HPDE6-E6E7 (cell line): Measurements from ENCODE around the gene TTPAL.

ENCODE experiments used
- DNase-seq: peaks from one replicate; pipeline ENCODE4 v3.0.0; 2011; ENCODE audit warnings: missing footprints; ENCODE audit errors: extremely low spot score

The TTPAL gene

GRCh38 chr20:44495802-44496481 is 20.3 kb downstream of the TTPAL start:
- peak; percentile 97 for DNase-seq

DNA sequence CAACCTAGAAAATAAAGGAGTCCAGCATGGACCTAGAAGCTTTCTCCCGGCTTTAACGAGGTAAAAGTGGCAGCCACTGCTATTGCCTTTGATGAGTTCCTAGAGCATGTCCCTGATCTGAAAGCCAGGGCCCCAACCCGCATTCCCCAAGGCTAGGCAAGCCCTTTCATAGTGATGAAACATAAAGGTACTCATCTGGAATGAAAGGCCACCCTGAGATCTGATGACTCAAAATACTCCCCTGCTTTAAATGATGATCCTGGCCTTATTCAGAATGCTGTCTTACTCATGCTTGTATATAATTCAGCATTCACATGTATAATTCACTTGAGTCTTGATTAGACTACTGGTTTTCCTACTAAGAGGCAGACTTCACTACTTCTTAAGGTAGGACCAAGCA is 21.3 kb downstream of the TTPAL start:
- peak; percentile 95 for DNase-seq

DNA sequence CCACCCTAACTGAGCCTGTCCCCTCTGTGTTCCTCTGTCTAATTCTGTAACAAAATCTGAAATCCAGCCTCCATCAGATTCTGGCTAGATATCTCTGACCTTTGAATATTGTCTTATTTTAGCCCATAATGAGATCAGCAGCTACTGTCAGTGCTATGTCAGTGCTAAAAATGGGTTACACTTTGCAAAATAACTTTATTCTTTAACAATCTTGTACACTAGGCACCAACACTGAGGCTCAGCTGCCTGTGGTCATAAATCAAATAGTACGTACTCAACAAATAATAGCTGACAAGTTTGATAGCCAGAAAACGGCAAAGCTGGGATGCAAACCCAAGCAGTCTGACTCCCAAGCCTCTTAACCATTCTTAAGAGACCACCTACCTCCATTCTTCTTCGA is 22.1 kb downstream of the TTPAL start:
- DNase-seq: no peak

GRCh38 chr20:44500221-44500620 is 24.5 kb downstream of the TTPAL start:
- no peak for DNase-seq

- DNase-seq: no peak
Observed at GRCh38 chr20:44501448-44501847, 25.8 kb downstream of the TTPAL start.

- DNase-seq: no peak
Observed at GRCh38 chr20:44502968-44503367, 27.3 kb downstream of the TTPAL start.

DNA sequence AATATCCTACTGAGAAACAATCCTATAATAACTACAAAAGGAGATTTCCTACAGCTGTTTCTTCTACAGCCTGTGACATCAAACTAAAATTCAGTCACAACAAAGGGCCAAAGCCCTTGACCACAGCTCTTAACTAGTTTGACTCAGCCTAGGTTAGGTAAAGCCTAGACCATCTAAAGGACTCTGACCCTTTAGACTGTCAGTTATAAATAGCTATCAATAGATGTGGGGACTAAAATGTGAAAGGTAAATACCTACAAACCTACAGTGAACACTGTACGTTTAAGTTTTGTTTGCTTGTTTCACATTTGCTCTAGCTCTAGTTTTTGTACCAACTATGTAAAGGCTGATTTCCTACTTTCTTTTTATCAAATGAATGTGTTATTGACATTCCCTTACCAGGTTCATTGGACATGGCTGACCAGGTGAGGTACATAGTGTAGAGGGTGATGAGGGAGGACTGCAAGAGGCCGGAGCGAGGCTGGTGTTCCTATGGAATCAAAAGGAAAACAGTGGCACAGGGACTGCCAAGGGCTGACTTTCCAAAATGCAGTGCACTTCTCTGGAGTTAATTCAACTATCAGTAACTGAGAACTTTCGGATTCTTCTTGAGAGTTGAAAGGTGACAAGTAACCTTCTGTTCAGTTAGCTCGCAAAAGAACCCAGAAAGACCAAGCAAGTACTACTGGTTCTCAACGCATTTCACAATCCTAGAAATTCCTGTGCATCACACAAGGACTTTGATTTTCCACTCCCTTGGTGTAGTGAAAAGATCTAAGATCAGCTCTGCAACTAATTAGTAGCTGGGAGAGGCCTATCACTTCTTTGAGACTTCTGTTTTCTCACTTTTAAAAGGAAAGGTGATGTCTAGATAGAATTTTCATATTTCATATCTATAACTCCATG is 29.0 kb downstream of the TTPAL start:
- DNase-seq: no peak

DNA sequence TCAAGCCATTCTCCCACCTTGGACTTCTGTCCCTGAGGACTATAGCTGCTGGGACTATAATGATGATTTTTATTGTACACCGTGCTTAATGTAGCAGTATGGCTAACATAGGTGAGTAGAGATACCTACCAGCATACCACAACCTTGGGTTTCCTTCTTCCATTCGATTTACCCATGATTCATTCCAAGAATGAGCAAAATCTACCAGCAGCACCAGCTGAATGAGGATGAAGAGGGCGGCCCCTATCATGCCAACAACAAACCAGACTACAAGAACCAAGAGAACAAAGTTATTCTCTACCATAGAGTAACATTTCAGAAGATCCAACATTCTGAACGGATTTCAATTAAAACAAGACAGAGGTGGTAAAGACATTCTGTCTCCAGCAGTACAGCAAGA is 34.1 kb downstream of the TTPAL start:
- DNase-seq: no peak

DNA sequence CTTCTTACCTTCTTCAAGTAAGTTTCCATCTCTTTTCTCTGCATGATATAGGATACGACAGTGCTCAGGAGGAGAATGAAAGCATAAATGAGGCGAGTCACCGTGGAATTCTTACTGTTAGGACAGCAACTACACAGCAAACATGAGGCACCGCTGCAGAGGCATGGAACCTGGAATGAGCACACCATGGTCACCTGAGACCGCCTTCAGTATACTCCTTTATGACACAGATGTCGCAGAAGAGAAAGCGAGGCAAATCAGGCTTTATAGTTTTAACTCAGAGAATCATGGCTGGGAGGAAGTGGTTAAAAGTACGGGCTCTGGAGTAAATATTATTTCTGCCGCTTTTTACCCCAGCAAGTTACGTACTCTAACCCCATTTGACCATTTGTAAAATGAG is 38.2 kb downstream of the TTPAL start:
- DNase-seq: no peak

GRCh38 chr20:44516491-44516890 is 40.8 kb downstream of the TTPAL start:
- DNase-seq: no peak

GRCh38 chr20:44517454-44517853 is 41.8 kb downstream of the TTPAL start:
- DNase-seq: no peak

- DNase-seq: no peak
Observed at GRCh38 chr20:44518248-44518647, 42.6 kb downstream of the TTPAL start.

DNA sequence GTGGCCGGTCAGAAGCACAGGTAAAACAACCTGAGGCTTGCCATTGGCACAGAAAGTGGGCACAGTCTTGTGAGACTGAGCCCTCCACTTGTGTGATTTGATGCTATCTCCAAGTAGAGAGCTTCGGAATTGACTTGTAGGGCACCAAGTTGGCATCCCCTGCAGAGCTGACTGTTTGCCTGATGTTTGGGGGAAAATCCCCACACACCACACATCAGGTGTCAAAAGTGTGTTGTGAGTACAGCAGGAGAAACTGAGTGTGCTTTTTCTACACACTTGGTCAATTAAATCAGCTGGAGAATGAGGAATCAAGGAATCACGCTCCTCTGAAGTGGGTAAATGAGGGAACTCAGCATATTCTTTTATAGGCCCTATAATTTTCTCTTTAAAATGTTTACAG is 45.2 kb downstream of the TTPAL start:
- DNase-seq: no peak

- DNase-seq: peak; percentile 100
Observed at GRCh38 chr20:44521484-44522481, 46.1 kb downstream of the TTPAL start, which contains the start of gene SERINC3. Gene SERINC3 (minus strand): TSS chr20:44522070. CDS start chr20:44521951, 119 bp downstream.

- DNase-seq: no peak
Observed at GRCh38 chr20:44522841-44523240, 47.2 kb downstream of the TTPAL start.

DNA sequence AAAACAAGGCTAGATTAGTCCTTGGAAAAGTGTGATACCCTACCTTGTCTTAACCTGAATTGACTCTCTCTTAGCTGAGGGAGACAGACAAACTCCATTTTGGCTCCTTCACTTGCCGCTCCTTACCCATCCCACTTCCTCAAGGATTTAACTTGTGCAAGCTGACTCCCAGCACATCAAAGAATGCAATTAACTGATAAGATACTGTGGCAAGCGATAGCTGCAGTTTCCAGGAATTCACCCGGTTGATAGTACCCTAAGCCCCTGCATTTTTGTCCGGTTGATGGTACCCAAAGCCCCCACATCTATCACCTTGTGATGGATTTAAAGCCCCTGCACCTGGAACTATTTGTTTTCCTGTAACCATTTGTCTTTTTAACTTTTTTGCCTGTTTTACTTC is 48.1 kb downstream of the TTPAL start:
- no peak for DNase-seq

GRCh38 chr20:44526129-44526528 is 50.5 kb downstream of the TTPAL start:
- no peak for DNase-seq

- no peak for DNase-seq
Observed at GRCh38 chr20:44527716-44528199, 52.1 kb downstream of the TTPAL start.

DNA sequence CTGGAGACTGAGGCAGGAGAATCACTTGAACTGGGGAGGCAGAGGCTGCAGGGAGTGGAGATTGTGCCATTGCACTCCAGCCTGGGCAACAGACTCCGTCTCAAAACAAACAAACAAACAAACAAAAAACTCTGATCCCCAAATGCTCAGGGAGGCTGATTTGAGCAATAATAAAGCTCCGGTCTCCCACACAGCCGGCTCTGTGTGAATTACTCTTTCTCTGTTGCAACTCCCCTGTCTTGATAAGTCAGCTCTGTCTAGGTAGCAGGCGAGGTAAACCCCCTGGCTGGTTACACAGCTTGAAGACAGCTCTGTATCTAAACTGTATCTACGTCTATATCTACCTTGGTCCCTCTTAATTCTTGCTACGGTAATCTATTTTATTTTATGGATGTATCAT is 52.6 kb downstream of the TTPAL start:
- DNase-seq: no peak

DNA sequence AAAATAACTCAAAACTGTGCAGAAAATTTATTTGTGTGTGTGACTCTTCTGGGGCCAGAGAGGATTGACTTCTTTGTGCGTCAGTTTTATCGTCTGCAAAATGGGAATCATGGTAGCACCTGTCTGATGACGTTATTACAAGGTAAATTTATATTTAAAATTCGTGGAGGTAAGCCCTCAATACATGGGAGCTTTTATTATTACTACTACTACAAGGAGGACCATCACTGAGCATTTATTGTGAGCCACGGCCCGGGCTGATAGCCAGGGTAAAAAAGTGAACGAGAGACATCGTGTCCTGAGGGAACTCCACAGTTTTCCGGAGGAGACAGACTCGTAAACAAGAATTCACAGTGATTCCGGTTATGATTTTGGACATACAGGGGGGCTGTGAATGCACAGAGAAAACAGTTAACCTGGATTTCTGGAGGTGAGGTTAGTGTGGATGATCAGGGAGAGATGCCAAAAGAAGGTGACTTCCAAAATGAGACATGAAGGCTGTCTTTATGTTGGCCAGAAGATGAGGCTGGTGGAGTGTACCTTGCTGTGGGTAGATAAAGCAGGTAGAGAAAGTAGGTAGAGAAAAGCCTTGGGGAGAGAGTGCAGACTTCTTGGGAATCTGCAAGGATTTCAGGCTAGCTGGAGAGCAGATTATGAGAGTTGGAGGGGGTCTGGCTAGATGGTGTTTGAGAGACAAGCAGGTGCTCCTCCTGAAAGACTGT is 56.7 kb downstream of the TTPAL start:
- no peak for DNase-seq

DNA sequence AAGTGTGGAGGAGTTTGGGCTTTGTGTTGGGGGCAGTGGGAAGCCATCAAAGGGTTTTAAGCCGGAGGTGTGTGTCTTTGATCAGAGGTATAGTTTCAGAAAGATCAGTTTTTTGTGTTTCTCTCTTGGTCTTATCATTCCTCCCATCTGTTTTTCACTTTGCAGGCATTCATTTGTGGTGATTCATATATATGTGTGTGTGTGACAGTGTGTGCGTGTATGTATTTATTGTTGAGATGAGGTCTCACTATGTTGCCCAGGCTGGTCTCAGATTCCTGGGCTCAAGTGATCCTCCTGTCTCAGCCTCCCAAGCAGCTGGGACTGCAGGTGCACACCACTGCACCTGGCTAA is 57.3 kb downstream of the TTPAL start:
- DNase-seq: no peak
